Thyroid gland (tissue), 4 donors: ENCODE measurements around the gene DDIT4L. TPM values are rescaled to one million over a fixed set of nuclear protein-coding genes. Genes with fewer than 3 reads are reported as not detected.
"Not testable (repeated sequence)": the region's sequence is repeated elsewhere in the genome, so short reads cannot be mapped to it uniquely, and the experiment has no call there.

Experiments
- DNase-seq, 2 donors: peaks; one replicate each; pipeline ENCODE4 v3.0.0-alpha.2; 2019
- H3K27ac ChIP-seq, 3 donors: fragments of 200-600 bp; sonication (generic); 1 replicate in 2 of 3; 2 replicates in 1 of 3; pipeline ENCODE4 v1.5.1; 2016 to 2019; ENCODE audit warnings: mild to moderate bottlenecking in 1 of 3, moderate library complexity in 1 of 3
- H3K27me3 ChIP-seq: fragments of 200-600 bp; sonication (generic); one replicate; pipeline ENCODE4 v1.5.1; 2019
- H3K36me3 ChIP-seq, 2 donors: fragments of 200-600 bp; sonication (generic); one replicate each; pipeline ENCODE4 v1.5.1; 2016 to 2019
- H3K4me1 ChIP-seq, 2 donors: fragments of 200-600 bp; sonication (generic); one replicate each; pipeline ENCODE4 v1.5.1; 2017 to 2019
- H3K4me3 ChIP-seq, 3 donors: fragments of 200-600 bp; sonication (generic); replicated peaks in 1 of 3; 1 replicate in 2 of 3; 2 replicates in 1 of 3; pipeline ENCODE4 v1.5.1; 2016; ENCODE audit warnings: mild to moderate bottlenecking in 1 of 3
- H3K9me3 ChIP-seq: fragments of 200-600 bp; sonication (generic); one replicate; pipeline ENCODE4 v1.5.1; 2017
- POLR2A ChIP-seq, 2 donors: fragments of 450-650 bp; IDR thresholded peaks; one replicate each; pipeline ENCODE4 v1.6.1; 2017; ENCODE audit warnings: antibody characterized with exemption in 2 of 2, mild to moderate bottlenecking in 2 of 2, moderate library complexity in 1 of 2
- WGBS, 2 donors: methylation state at CpG; one replicate each; pipeline ENCODE4 v1.1.5; 2017; 5-methylcytosine and 5-hydroxymethylcytosine counted together
- intact Hi-C: fragments of 100-400 bp; cut with DNase I; formaldehyde crosslinking; loops from one replicate; pipeline ENCODE4 v1.15.1; 2023
- total RNA-seq, 4 donors: library from RNA; depleted of rRNA; stranded (reverse); fragments of >200 nt; gene quantifications; one replicate each; pipeline ENCODE4 v1.2.3, GENCODE V29; 2016
- TF ChIP-seq, protein P1 (sequence below), 6 experiments: fragments of 200-600 bp in 3 of 6; fragments of 450-650 bp in 3 of 6; sonication (generic) in 3 of 6; IDR thresholded peaks; one replicate each; pipeline ENCODE4 v1.5.1; 2016 to 2019; ENCODE audit warnings: antibody characterized with exemption in 6 of 6, mild to moderate bottlenecking in 2 of 6, inconsistent platforms in 1 of 6, moderate library complexity in 1 of 6

Gene DDIT4L
- total RNA-seq, 4 donors from 2014 or later, result 1.4 to 3.7 (median 1.6) TPM

DNA sequence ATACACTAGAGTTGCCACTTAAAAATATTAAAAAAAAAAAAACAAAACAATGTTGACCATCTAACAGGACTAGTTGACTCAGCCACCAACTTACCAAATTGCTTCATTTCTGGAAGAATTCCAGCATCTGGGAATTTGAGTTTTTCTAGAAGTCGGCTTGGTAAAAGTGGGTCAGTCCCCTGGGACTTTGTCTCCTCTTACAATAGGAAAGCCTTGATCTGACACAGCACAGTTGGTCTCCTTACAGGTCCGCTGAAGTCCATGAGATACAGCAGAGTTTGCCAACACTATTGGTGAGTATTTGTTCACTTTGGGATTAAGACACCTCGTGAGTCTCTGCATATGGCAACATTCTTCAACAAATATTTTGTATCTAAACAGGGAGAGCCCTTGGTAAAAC lies 18.2 kb upstream of the DDIT4L start:
- Histone ChIP-seq H3K9me3 (no peaks in the 10 kb centered on the region), H3K27ac (no peak overlapping the region), H3K4me1 (no peaks in the 10 kb centered on the region), H3K27me3 (no peaks in the 10 kb centered on the region), H3K36me3 (no peaks in the 10 kb centered on the region), H3K4me3 (no peak overlapping the region)
- 49 to 52% methylated on average over 3 of the region's 3 CpGs for WGBS, 2 donors
- intact Hi-C loops, result no loop called here
- TF ChIP-seq POLR2A (IDR thresholded peaks at IDR 0.05), result no peak
- TF ChIP-seq, protein P1, sequence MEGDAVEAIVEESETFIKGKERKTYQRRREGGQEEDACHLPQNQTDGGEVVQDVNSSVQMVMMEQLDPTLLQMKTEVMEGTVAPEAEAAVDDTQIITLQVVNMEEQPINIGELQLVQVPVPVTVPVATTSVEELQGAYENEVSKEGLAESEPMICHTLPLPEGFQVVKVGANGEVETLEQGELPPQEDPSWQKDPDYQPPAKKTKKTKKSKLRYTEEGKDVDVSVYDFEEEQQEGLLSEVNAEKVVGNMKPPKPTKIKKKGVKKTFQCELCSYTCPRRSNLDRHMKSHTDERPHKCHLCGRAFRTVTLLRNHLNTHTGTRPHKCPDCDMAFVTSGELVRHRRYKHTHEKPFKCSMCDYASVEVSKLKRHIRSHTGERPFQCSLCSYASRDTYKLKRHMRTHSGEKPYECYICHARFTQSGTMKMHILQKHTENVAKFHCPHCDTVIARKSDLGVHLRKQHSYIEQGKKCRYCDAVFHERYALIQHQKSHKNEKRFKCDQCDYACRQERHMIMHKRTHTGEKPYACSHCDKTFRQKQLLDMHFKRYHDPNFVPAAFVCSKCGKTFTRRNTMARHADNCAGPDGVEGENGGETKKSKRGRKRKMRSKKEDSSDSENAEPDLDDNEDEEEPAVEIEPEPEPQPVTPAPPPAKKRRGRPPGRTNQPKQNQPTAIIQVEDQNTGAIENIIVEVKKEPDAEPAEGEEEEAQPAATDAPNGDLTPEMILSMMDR (IDR thresholded peaks at IDR 0.05), result no peak
- DNase-seq, result no peak

DNA sequence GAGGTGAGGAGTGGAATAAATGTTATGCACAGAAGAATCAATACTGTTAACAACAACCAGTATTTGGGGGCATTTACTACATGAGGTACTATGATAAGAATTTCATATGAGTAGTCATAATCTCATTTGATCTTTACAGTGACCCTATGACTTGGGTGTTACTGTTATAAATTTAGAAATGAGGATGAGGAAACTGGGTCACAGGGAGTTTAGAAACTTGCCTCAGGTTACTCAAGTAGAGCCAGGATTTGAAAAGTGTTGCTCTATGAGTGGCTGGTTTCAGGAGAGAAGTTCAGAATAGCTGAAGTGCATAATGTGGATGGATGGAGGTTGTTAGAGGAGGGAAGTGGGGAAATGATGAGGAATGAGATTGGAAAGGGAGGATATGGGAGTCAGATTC lies 16.6 kb upstream of the DDIT4L start:
- Histone ChIP-seq H3K27me3 (no peaks in the 10 kb centered on the region), H3K4me3 (no peak overlapping the region), H3K27ac (no peak overlapping the region), H3K4me1 (no peaks in the 10 kb centered on the region), H3K9me3 (no peaks in the 10 kb centered on the region), H3K36me3 (no peaks in the 10 kb centered on the region)
- no peak for DNase-seq
- intact Hi-C loops, result no loop called here
- TF ChIP-seq, protein P1 (IDR thresholded peaks at IDR 0.05), result no peak
- TF ChIP-seq POLR2A (IDR thresholded peaks at IDR 0.05), result no peak

DNA sequence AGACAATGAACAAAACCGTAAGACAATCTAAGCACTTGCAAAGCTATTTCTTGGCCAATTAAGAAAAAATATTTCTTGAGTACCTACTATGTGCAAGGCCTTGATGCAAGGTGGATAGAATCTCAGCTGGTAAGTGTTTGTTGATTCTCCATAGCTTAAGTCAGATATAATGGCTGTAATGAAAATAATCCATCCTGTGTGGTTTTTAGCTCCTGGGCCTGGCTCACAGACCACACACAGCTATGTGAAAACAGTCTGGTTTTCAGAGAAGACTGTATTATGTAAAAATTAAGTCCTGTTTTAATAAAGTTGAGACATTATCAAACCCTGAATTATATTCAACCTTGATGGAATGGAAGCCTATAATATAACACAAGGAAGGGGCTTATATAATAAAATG lies 7.8 kb upstream of the DDIT4L start:
- intact Hi-C loops, result no loop called here
- WGBS, 2 donors, result 95 to 98% methylated on average over 1 of the region's 1 CpG
- Histone ChIP-seq H3K9me3 (no peaks in the 10 kb centered on the region), H3K27ac (no peak overlapping the region), H3K4me3 (no peak overlapping the region), H3K27me3 (no peaks in the 10 kb centered on the region), H3K4me1 (no peaks in the 10 kb centered on the region), H3K36me3 (no peaks in the 10 kb centered on the region)
- no peak for DNase-seq
- no peak for TF ChIP-seq POLR2A (IDR thresholded peaks at IDR 0.05)
- TF ChIP-seq, protein P1 (IDR thresholded peaks at IDR 0.05), result no peak

DNA sequence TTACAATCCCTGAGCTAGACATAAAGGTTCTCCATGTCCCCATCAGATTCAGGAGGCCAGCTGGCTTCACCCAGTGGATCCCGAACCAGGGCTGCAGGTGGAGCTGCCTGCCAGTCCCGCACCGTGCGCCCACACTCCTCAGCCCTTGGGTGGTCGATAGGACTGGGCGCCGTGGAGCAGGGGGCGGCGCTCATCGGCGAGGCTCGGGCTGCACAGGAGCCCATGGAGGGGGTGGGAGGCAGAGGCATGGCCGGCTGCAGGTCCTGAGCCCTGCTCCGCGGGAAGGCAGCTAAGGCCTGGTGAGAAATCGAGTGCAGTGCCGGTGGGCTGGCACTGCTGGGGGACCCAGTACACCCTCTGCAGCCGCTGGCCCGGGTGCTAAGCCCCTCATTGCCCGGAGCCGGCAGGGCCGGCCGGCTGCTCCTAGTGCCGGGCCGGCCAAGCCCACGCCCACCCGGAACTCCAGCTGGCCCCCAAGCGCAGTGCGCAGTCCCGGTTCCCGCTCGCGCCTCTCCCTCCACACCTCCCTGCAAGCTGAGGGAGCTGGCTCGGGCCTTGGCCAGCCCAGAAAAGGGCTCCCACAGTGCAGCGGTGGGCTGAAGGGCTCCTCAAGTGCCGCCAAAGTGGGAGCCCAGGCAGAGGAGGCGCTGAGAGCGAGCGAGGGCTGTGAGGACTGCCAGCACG lies 6.3 kb upstream of the DDIT4L start:
- H3K36me3 ChIP-seq, H3K27me3 ChIP-seq, H3K27ac ChIP-seq, H3K4me1 ChIP-seq, H3K4me3 ChIP-seq, H3K9me3 ChIP-seq, intact Hi-C loops, DNase-seq: not testable (repeated sequence)
- WGBS, 2 donors, result 97 to 98% methylated on average over 21 to 24 of the region's 40 CpGs

DNA sequence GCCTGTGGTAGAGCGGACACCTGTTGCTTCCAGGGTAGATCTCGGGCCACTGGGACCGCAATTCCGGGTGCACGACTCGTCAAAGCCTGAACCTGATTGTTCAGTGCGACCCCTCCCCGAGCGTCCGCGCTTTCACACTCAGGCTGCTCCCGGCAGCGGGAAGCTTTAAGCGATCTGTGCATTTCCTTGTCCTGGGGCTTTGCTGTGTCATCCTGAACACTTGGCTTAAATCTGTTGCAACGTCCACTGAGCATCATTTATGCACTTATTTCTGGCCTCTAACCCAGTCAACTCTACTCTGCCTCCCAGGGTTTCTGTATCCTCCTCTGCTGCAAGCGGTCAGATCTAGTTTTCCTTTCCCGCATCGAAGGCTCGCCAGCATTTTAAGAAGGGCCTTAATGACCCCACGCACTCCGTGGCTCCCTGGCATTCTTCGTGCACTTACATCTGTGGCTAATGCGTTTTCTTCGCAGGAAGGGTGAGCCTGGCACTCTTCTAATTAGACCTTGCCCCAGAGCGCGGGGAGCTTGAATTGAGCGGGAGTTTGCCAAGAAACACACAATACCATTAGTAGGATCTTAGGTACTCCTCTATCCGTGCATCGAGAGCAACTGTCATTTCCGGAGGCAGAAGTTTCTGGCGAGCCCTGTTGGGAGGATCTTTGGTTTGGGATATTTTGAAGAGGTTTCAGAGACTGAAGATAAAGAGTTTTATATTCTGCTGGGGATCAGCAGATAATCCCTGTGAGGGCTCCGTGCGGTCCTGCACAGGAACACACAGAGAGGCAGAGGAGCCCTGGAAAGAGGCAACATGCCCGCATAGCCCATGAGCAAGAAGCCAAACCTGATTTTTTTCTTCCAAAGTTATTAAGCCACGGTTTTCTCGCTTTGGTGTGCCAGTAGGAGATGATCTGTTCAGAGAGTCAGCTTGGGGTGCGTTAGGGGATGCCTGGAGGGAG lies 654 bp upstream of the DDIT4L start:
- Histone ChIP-seq H3K27ac (no peak overlapping the region), H3K9me3 (no peaks in the 10 kb centered on the region), H3K4me1 (peaks cover 5 to 9% of the 10 kb centered on the region in 2 donors), H3K27me3 (no peaks in the 10 kb centered on the region), H3K36me3 (no peaks in the 10 kb centered on the region), H3K4me3 (peak overlapping the region; percentile 42 to 65 (median 47))
- intact Hi-C loops, result no loop called here
- WGBS, 2 donors, result 26 to 29% methylated on average over 29 to 32 of the region's 37 CpGs
- DNase-seq, result peak in 1 of 2 donors; percentile 2
- TF ChIP-seq, protein P1 (IDR thresholded peaks at IDR 0.05), result no peak
- no peak for TF ChIP-seq POLR2A (IDR thresholded peaks at IDR 0.05)
